ENCODE measurements around the gene ZNF333. TPM values are rescaled to one million over a fixed set of nuclear protein-coding genes. Genes with fewer than 3 reads are reported as not detected.

Gene ZNF333
- total and polyA plus RNA-seq, 2 donors (not counting 3 experiments of a cell fraction or from before 2014, with no cell fraction given) = 11.1 to 19.7 TPM

- Histone ChIP-seq H3K9ac (replicated peaks; ENCODE audit: extremely low read depth, insufficient read depth, low read length) (no peak overlapping the region), H3K9me3 (replicated peaks; ENCODE audit: control insufficient read depth, insufficient read depth, low read length) (no peaks in the 10 kb centered on the region), H3K4me1 (ENCODE audit: control insufficient read depth, extremely low read depth, insufficient read depth, low read length) (no peaks in the 10 kb centered on the region), H3K4me2 (ENCODE audit: insufficient read depth, low read length) (no peak overlapping the region), H3K36me3 (ENCODE audit: control insufficient read depth in 2 of 2, extremely low read depth in 1 of 2, insufficient read depth in 2 of 2, low read length in 2 of 2) (no peaks in the 10 kb centered on the region), H3K4me3 (replicated peaks in 1 of 3; ENCODE audit: insufficient read depth in 1 of 3, low read depth in 1 of 3, low read length in 3 of 3) (no peak overlapping the region), H2AFZ (ENCODE audit: low read depth, low read length) (no peak overlapping the region), H3K79me2 (ENCODE audit: control insufficient read depth, insufficient read depth, low read length) (no peaks in the 10 kb centered on the region), H3K9me1 (replicated peaks; ENCODE audit: control insufficient read depth, extremely low read depth, insufficient read depth, low read length) (no peaks in the 10 kb centered on the region), H3K27me3 (ENCODE audit: control insufficient read depth in 2 of 2, insufficient read depth in 2 of 2, low read length in 2 of 2) (no peaks in the 10 kb centered on the region), H4K20me1 (replicated peaks; ENCODE audit: control insufficient read depth, extremely low read depth, insufficient read depth, low read length) (no peaks in the 10 kb centered on the region), H3K27ac (ENCODE audit: insufficient read depth, low read depth, low read length) (no peak overlapping the region)
- intact Hi-C loops (cut with micrococcal nuclease) = no loop called here
- FAIRE-seq = no peak
- POLR2A ChIA-PET = no interaction called here
- BruUV-seq (replicated peaks) = no TSS peak
- CTCF ChIA-PET = no interaction called here
- DNase-seq (ENCODE audit: low read depth, low spot score) = no peak
- dilution Hi-C loops (cut with MboI; ENCODE audit: extremely low pct_ligation_motif_present, low sequenced_read_pairs) = no loop called here
- TF ChIP-seq POLR2A (IDR thresholded peaks at IDR 0.05; ENCODE audit: low read depth, low read length) = no peak
- no peak for TF ChIP-seq MAX (IDR thresholded peaks at IDR 0.05; ENCODE audit: insufficient read depth, insufficient read length)
- TF ChIP-seq FOS (IDR thresholded peaks at IDR 0.05; ENCODE audit: borderline replicate concordance, insufficient read depth, low read length) = no peak
- no peak for TF ChIP-seq GATA2 (IDR thresholded peaks at IDR 0.05; ENCODE audit: insufficient read depth, insufficient read length, low read depth, low read length)
- no peak for TF ChIP-seq JUN (IDR thresholded peaks at IDR 0.05; ENCODE audit: borderline replicate concordance, insufficient read depth, insufficient read length, low read depth)
- no peak for TF ChIP-seq MYC (IDR thresholded peaks at IDR 0.05; ENCODE audit: low read depth, low read length)
- no peak for TF ChIP-seq EZH2 (IDR thresholded peaks at IDR 0.05; ENCODE audit: borderline replicate concordance, low read depth, low read length, severe bottlenecking)
- TF ChIP-seq, protein P1, sequence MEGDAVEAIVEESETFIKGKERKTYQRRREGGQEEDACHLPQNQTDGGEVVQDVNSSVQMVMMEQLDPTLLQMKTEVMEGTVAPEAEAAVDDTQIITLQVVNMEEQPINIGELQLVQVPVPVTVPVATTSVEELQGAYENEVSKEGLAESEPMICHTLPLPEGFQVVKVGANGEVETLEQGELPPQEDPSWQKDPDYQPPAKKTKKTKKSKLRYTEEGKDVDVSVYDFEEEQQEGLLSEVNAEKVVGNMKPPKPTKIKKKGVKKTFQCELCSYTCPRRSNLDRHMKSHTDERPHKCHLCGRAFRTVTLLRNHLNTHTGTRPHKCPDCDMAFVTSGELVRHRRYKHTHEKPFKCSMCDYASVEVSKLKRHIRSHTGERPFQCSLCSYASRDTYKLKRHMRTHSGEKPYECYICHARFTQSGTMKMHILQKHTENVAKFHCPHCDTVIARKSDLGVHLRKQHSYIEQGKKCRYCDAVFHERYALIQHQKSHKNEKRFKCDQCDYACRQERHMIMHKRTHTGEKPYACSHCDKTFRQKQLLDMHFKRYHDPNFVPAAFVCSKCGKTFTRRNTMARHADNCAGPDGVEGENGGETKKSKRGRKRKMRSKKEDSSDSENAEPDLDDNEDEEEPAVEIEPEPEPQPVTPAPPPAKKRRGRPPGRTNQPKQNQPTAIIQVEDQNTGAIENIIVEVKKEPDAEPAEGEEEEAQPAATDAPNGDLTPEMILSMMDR (IDR thresholded peaks at IDR 0.05; ENCODE audit: extremely low read depth in 1 of 2, insufficient read depth in 1 of 2, low read depth in 1 of 2, low read length in 2 of 2) = no peak
- TF ChIP-seq POLR2AphosphoS5 (IDR thresholded peaks at IDR 0.05; ENCODE audit: insufficient read depth, low read depth, low read length) = no peak
These were observed 78.2 kb downstream of the ZNF333 start for GRCh38 chr19:14768001-14768400.
